Endothelial cell of umbilical vein (primary cell): ENCODE data around the gene C6orf141. TPM values are rescaled to one million over a fixed set of nuclear protein-coding genes. Genes with fewer than 3 reads are reported as not detected.

Experiments used
- BruUV-seq: library from RNA; stranded (reverse); fragments of 400-500 nt; replicated peaks from 2 replicates; lab custom pipeline; 2021; lab: Mats Ljungman, UMichigan
- CTCF ChIA-PET: fragments of 300-600, 350-600 bp; sonication (Branson Sonifier 250); formaldehyde crosslinking; loops from one replicate; lab custom pipeline; 2021; ENCODE audit warnings: antibody characterized with exemption, inconsistent platforms; lab: Charles Lee
- POLR2A ChIA-PET: fragments of 300-600, 350-600 bp; sonication (Branson Sonifier 250); formaldehyde crosslinking; loops from one replicate; lab custom pipeline; 2021; ENCODE audit warnings: antibody characterized with exemption, inconsistent platforms; lab: Charles Lee
- DNase-seq: peaks from one replicate; pipeline ENCODE4 v3.0.0-alpha.2; 2011; ENCODE audit warnings: low read depth, low spot score
- FAIRE-seq: peaks from 2 replicates; lab custom pipeline; 2011; peaks lifted over from hg19 to GRCh38; lab: Jason Lieb, UNC
- H2AFZ ChIP-seq: 2 replicates; pipeline ENCODE4 v1.6.0; 2012; ENCODE audit warnings: low read depth, low read length, control low read depth, inconsistent platforms
- H3K27ac ChIP-seq: 2 replicates; pipeline ENCODE4 v1.5.1; 2011; ENCODE audit warnings: low read depth, mild to moderate bottlenecking, control low read depth, low read length, moderate library complexity; ENCODE audit not compliant: insufficient read depth
- H3K27me3 ChIP-seq, 2 experiments: 2 replicates each; pipeline versions ENCODE4 v1.6.0 to v1.6.1; 2011; ENCODE audit warnings: low read length in 2 of 2, mixed read lengths in 1 of 2; ENCODE audit not compliant: control insufficient read depth in 2 of 2, insufficient read depth in 2 of 2
- H3K36me3 ChIP-seq, 2 experiments: 2 replicates in 1 of 2; 3 replicates in 1 of 2; pipeline ENCODE4 v1.5.1; 2011; ENCODE audit warnings: low read length in 2 of 2, mild to moderate bottlenecking in 1 of 2, moderate library complexity in 1 of 2; ENCODE audit not compliant: control insufficient read depth in 2 of 2, insufficient read depth in 2 of 2; ENCODE audit errors: extremely low read depth in 1 of 2
- H3K4me1 ChIP-seq: 3 replicates; pipeline ENCODE4 v1.5.1; 2011; ENCODE audit warnings: mild to moderate bottlenecking, low read length; ENCODE audit not compliant: control insufficient read depth, insufficient read depth; ENCODE audit errors: extremely low read depth
- H3K4me2 ChIP-seq: 2 replicates; pipeline ENCODE4 v1.6.1; 2011; ENCODE audit warnings: low read length, control low read depth, mixed read lengths; ENCODE audit not compliant: insufficient read depth
- H3K4me3 ChIP-seq, 3 experiments: fragments of 200-600 bp in 1 of 3; sonication (generic), shearing (Covaris generic) in 1 of 3; replicated peaks in 1 of 3; 2 replicates each; pipeline ENCODE4 v1.5.1; 2011 to 2016; ENCODE audit warnings: control low read depth in 3 of 3, low read length in 3 of 3, mild to moderate bottlenecking in 2 of 3, inconsistent platforms in 1 of 3, low read depth in 1 of 3, moderate library complexity in 1 of 3; ENCODE audit not compliant: insufficient read depth in 1 of 3
- H3K79me2 ChIP-seq: 2 replicates; pipeline ENCODE4 v1.6.0; 2012; ENCODE audit warnings: low read length, inconsistent platforms; ENCODE audit not compliant: control insufficient read depth, insufficient read depth
- H3K9ac ChIP-seq: replicated peaks from 2 replicates; pipeline ENCODE3; 2011; ENCODE audit warnings: low read length, control low read depth; ENCODE audit not compliant: insufficient read depth; ENCODE audit errors: extremely low read depth
- H3K9me1 ChIP-seq: replicated peaks from 3 replicates; pipeline ENCODE4 v1.6.0; 2011; ENCODE audit warnings: mild to moderate bottlenecking, low read length; ENCODE audit not compliant: control insufficient read depth, insufficient read depth; ENCODE audit errors: extremely low read depth
- H3K9me3 ChIP-seq: replicated peaks from 2 replicates; pipeline ENCODE4 v1.5.1; 2012; ENCODE audit warnings: low read length, inconsistent platforms; ENCODE audit not compliant: control insufficient read depth, insufficient read depth
- H4K20me1 ChIP-seq: replicated peaks from 2 replicates; pipeline ENCODE3; 2011; ENCODE audit warnings: mild to moderate bottlenecking, low read length; ENCODE audit not compliant: control insufficient read depth, insufficient read depth; ENCODE audit errors: extremely low read depth
- EZH2 ChIP-seq: IDR thresholded peaks from 2 replicates; pipeline ENCODE4 v1.6.1; 2012; ENCODE audit warnings: borderline replicate concordance, low read depth, mild to moderate bottlenecking, moderate library complexity, low read length, inconsistent platforms; ENCODE audit not compliant: severe bottlenecking
- FOS ChIP-seq: IDR thresholded peaks from 2 replicates; pipeline ENCODE4 v1.6.1; 2011; ENCODE audit warnings: mild to moderate bottlenecking, low read length, moderate library complexity, borderline replicate concordance; ENCODE audit not compliant: insufficient read depth
- GATA2 ChIP-seq: IDR thresholded peaks from 2 replicates; pipeline ENCODE4 v1.7.0; 2011; ENCODE audit warnings: low read depth, mild to moderate bottlenecking, moderate library complexity, mixed read lengths, low read length; ENCODE audit not compliant: insufficient read length, insufficient read depth
- MAX ChIP-seq: IDR thresholded peaks from 2 replicates; pipeline ENCODE4 v1.6.1; 2011; ENCODE audit not compliant: insufficient read depth, insufficient read length
- MYC ChIP-seq: IDR thresholded peaks from one replicate; pipeline ENCODE4 v1.6.1; 2011; ENCODE audit warnings: mild to moderate bottlenecking, low read depth, low read length
- POLR2A ChIP-seq: IDR thresholded peaks from 2 replicates; pipeline ENCODE4 v1.6.1; 2012; ENCODE audit warnings: low read depth, mild to moderate bottlenecking, control low read depth, low read length
- POLR2AphosphoS5 ChIP-seq: IDR thresholded peaks from 2 replicates; pipeline ENCODE4 v1.6.1; 2012; ENCODE audit warnings: low read depth, mild to moderate bottlenecking, control low read depth, low read length, moderate library complexity; ENCODE audit not compliant: insufficient read depth
- dilution Hi-C: fragments of 300-500 bp; cut with MboI; formaldehyde crosslinking; loops from one replicate; pipeline ENCODE4 v1.15.0; 2019; ENCODE audit warnings: low sequenced_read_pairs; ENCODE audit not compliant: extremely low pct_ligation_motif_present
- intact Hi-C: fragments of 100-400 bp; cut with micrococcal nuclease; formaldehyde crosslinking; loops from one replicate; pipeline ENCODE4 v1.10.0; 2022
- polyA plus RNA-seq, 4 experiments: library from polyadenylated mRNA; depleted of rRNA in 3 of 4; stranded (reverse) in 3 of 4; unstranded in 1 of 4; fragments of >200 nt; gene quantifications; 2 replicates each; pipeline versions ENCODE4 v1.2.1 to v1.2.3, GENCODE V29; 2011 to 2012; ENCODE audit warnings: missing spikeins in 1 of 4
- total RNA-seq: library from RNA; stranded (reverse); gene quantifications from 2 replicates; pipeline ENCODE4 v1.2.3, GENCODE V29; 2021
- TF ChIP-seq, protein P1 (sequence below), 2 donors: IDR thresholded peaks; 1 replicate in 1 of 2; 2 replicates in 1 of 2; pipeline ENCODE4 v1.5.1; 2011; ENCODE audit warnings: low read length in 2 of 2, mild to moderate bottlenecking in 2 of 2, moderate library complexity in 2 of 2, control low read depth in 1 of 2, inconsistent platforms in 1 of 2, low read depth in 1 of 2; ENCODE audit not compliant: insufficient read depth in 1 of 2; ENCODE audit errors: extremely low read depth in 1 of 2

C6orf141 gene
- total and polyA plus RNA-seq, 2 donors (not counting 3 experiments of a cell fraction or from before 2014, with no cell fraction given) = 5.7 to 15.5 TPM

DNA sequence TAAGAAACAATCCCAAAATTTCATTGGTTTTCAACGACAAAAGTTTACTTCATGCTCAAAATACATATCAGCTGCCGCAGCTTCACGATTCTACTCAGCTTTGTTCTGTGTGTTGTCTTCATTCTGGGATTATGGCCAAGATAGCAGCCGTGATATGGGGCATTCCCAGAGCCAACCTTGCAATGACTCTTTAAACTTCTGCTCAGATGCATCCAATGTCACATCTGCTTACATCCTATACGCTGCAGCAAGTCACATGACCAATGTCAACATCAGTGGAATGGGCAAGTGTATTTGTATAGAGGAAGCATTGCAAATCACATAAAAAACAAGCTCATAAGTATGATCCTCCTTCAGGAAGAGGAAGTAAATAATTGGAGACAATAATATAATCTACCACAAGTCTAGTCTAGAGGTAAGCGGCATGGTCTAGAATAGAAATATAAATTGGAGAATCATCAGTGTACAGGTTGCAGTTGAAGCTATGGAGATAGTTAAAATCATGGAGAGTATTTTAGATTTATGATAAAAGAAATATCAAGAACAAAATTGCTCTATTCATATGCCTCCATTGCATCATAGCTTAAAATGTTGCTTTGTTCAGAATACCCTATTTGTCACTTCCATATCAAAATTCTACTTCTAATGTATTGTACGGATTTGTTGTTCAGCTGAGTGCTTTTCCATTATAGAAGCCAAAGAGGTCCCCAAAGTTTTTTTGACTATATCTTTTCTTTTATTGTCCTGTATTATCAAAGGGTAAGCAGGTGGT is 7.2 kb upstream of the C6orf141 start:
- BruUV-seq = no TSS peak
- Histone ChIP-seq H3K9me1 (no peaks in the 10 kb centered on the region), H3K79me2 (no peaks in the 10 kb centered on the region), H4K20me1 (no peaks in the 10 kb centered on the region), H3K9me3 (no peaks in the 10 kb centered on the region), H3K36me3 (no peaks in the 10 kb centered on the region), H3K9ac (no peak overlapping the region), H3K27ac (no peak overlapping the region), H2AFZ (no peak overlapping the region), H3K4me3 (no peak overlapping the region), H3K4me2 (no peak overlapping the region), H3K4me1 (peaks cover 14% of the 10 kb centered on the region), H3K27me3 (no peaks in the 10 kb centered on the region)
- DNase-seq (no peak), FAIRE-seq (no peak)
- ChIA-PET POLR2A (no interaction called here), CTCF (interaction anchor here (0.8 to 7.3 kb wide), 4 partner anchors 10 to 63 kb away, joined by 3 to 56 read pairs (median 11); no protein-coding TSS in a partner anchor)
- dilution Hi-C loops (no loop called here), intact Hi-C loops (no loop called here)
- TF ChIP-seq GATA2 (no peak), POLR2AphosphoS5 (no peak), EZH2 (no peak), MAX (no peak), POLR2A (no peak), MYC (no peak), FOS (no peak)
- TF ChIP-seq, protein P1, sequence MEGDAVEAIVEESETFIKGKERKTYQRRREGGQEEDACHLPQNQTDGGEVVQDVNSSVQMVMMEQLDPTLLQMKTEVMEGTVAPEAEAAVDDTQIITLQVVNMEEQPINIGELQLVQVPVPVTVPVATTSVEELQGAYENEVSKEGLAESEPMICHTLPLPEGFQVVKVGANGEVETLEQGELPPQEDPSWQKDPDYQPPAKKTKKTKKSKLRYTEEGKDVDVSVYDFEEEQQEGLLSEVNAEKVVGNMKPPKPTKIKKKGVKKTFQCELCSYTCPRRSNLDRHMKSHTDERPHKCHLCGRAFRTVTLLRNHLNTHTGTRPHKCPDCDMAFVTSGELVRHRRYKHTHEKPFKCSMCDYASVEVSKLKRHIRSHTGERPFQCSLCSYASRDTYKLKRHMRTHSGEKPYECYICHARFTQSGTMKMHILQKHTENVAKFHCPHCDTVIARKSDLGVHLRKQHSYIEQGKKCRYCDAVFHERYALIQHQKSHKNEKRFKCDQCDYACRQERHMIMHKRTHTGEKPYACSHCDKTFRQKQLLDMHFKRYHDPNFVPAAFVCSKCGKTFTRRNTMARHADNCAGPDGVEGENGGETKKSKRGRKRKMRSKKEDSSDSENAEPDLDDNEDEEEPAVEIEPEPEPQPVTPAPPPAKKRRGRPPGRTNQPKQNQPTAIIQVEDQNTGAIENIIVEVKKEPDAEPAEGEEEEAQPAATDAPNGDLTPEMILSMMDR (IDR thresholded peaks at IDR 0.05; ENCODE audit: extremely low read depth in 1 of 2, insufficient read depth in 1 of 2, low read depth in 1 of 2, low read length in 2 of 2) = no peak
